GM13976 (cell line): ENCODE data around the gene RNF11.

ENCODE experiments used
- DNase-seq: peaks from one replicate; pipeline ENCODE4 v3.0.0; 2012; ENCODE audit warnings: low spot score
- in situ Hi-C: fragments of 300-500 bp; cut with MboI; formaldehyde crosslinking; loops from one replicate; pipeline ENCODE4 v1.12.0; 2022; ENCODE audit warnings: low sequenced_read_pairs, mixed read lengths, inconsistent platforms; ENCODE audit not compliant: unreplicated experiment
- TF ChIP-seq, protein P1 (sequence below): IDR thresholded peaks from 2 replicates; pipeline ENCODE4 v1.5.1; 2012; ENCODE audit warnings: borderline replicate concordance, mild to moderate bottlenecking; ENCODE audit not compliant: insufficient read depth; ENCODE audit errors: extremely low read depth, missing control alignments, control extremely low read depth

RNF11 gene

DNA sequence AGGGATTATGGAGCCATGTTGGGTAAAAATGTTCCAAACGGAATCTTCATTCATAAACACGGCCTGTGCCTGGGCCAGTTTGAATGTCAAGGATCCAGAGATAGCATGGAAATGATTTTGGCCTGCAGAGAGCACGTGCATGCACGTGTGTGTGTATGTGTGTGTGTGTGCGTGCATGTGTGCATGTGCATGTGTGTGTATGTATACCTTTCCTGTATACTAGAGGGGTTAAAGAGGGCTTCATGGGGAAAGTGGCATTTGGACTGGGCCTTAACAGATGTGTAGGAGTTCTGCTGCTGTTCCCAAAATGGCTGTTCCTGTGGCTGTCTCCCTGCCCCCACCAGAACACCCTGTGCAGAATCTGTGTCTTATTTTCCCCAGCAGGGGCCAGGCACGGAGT, 72.6 kb downstream of the RNF11 start:
- no peak for DNase-seq
- TF ChIP-seq, protein P1, sequence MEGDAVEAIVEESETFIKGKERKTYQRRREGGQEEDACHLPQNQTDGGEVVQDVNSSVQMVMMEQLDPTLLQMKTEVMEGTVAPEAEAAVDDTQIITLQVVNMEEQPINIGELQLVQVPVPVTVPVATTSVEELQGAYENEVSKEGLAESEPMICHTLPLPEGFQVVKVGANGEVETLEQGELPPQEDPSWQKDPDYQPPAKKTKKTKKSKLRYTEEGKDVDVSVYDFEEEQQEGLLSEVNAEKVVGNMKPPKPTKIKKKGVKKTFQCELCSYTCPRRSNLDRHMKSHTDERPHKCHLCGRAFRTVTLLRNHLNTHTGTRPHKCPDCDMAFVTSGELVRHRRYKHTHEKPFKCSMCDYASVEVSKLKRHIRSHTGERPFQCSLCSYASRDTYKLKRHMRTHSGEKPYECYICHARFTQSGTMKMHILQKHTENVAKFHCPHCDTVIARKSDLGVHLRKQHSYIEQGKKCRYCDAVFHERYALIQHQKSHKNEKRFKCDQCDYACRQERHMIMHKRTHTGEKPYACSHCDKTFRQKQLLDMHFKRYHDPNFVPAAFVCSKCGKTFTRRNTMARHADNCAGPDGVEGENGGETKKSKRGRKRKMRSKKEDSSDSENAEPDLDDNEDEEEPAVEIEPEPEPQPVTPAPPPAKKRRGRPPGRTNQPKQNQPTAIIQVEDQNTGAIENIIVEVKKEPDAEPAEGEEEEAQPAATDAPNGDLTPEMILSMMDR: no peak
- in situ Hi-C loops: no loop called here

DNA sequence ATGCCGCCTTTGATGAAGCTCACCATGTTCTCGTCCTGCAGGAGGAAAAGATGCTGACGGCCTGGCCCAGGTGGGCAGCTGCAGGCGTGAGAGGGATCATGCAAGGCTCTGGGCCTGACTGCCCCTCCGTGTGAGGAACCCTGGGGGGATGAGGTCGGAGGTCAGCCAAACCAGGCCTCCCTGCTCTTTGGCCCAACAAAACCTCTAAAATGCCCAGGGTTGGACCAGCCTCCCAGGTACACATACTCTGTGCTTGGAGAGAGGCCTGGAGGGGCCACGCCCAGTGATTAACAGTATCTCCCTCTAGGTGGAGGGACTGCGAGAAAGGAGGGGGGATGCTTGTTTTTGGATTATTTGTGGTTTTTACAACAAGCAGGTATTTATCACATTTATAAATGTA, 73.2 kb downstream of the RNF11 start:
- in situ Hi-C loops: no loop called here
- TF ChIP-seq, protein P1: no peak
- no peak for DNase-seq

DNA sequence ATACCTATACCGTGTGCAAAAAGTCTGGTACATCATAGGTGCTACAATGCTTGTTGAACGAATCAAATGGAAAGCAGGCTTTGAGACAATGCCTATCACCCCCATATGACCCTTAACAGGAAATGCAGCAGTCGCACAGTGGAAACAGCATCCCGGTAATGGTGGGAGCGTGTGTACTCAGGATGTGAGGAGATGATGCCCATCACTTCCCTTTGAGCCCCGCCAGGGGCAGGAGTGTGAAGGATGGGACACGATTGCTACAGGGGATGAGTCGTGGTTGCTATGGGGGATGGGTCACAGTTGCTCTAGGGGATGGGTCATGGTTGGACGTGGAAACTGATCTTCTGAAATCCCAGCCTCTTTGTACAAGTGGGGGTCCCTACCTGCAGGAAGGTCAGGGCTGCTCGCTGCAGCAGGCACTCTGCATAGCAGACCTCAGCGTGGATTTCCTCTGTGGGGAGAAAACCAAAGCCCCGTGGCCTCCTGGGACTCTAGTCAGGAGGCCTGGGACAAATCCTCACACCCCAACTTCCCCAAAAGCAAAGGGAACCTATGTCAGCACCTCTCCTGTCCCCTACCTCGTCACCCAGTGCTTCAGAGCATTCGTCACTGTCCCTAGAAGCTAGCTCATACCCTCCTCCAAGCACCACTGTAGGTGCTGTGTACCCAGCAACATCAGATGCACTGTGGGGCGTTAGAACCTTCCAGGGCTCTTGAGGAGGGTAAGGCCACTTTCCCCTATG, 75.0 kb downstream of the RNF11 start:
- in situ Hi-C loops: no loop called here
- TF ChIP-seq, protein P1: no peak

DNA sequence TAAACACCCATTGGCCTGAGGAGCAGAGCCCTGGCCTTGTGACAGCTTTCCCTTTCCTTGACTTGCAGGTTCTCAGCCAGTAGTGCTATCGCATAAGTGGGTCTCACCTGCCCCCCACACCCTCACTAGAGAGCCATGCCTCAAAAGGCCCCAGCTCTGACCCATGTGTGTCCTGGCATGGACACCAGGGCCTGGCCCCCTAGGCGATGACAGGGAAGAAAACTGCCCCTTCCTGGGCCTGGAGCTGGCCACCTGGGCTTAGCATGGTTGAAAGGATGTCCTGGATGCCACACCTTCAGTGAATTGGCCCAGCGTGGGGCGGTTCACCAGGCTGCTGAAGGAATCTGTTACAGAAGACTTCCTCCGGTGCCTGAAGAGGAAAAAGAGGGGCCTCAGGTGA, 75.8 kb downstream of the RNF11 start:
- TF ChIP-seq, protein P1: no peak
- DNase-seq: no peak
- in situ Hi-C loops: no loop called here

More for the DNA sequence above, 75.0 kb downstream of the RNF11 start:
- DNase-seq: no peak

DNA sequence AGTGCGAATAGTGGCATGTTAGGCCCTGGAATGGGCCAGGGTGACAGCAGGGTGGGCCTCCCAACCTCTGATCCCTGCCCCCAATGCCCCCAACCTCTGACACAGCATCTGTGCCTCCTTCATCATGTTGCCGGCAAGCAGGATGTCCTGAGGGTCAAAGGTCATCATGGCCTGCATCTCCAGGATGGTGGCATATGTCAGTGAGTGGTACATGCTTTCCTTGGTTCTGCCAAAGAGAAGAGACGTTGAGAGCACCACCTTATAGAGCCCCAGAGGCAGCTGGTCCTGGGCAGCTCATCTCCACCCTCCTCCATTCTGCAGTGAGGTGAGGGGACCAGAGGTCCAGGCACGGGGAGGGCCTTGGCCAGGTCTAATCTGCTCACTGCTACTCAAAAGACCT, 76.6 kb downstream of the RNF11 start:
- in situ Hi-C loops: no loop called here
- TF ChIP-seq, protein P1: no peak
- no peak for DNase-seq

DNA sequence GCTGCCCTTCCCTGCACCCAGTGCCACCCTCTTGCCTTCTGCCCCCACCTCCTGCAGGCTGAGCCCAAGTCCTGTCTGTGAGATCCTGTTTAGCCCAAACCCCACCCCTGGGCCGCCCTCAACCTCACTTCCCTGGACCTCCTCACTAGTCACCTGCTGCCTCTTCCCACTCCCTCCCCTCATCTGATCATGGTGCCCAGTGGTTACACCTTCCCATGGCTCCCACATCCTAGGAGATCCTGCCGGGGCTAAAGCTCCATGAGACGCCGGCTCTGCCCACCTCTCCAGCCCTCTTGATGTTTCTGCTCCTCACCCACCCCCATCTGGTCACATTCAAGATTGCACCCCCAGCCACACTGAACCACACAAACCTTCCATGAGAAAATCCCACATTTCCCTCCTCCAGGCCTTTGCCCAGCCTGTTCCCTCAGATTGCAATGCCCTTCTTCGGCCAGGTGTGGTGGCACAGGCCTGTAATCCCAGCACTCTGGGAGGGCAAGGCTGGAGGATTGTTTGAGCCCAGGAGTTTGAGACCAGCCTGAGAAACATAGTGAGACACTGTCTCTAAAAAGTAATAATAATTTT, 77.3 kb downstream of the RNF11 start:
- no peak for DNase-seq

More for the DNA sequence above, 77.3 kb downstream of the RNF11 start:
- in situ Hi-C loops: no loop called here
- TF ChIP-seq, protein P1: no peak
